Fibroblast of pulmonary artery (primary cell): ENCODE data around the gene ACTBL2.

Experiments used
- DNase-seq: peaks from one replicate; pipeline ENCODE4 v3.0.0-alpha.2; 2010; ENCODE audit warnings: low read depth
- H3K4me3 ChIP-seq: replicated peaks from 2 replicates; pipeline ENCODE4 v1.5.1; 2011; ENCODE audit warnings: low read depth, mild to moderate bottlenecking, control low read depth, low read length, moderate library complexity
- CTCF ChIP-seq: IDR thresholded peaks from 2 replicates; pipeline ENCODE4 v1.5.1; 2011; ENCODE audit warnings: mild to moderate bottlenecking, control low read depth, low read length, inconsistent platforms; ENCODE audit errors: missing control alignments

The ACTBL2 gene

GRCh38 chr5:57454896-57455295 is 27.7 kb downstream of the ACTBL2 start:
- H3K4me3 ChIP-seq = no peak overlapping the region
- no peak for TF ChIP-seq CTCF
- DNase-seq = no peak

- TF ChIP-seq CTCF = no peak
- DNase-seq = no peak
- no peak overlapping the region for H3K4me3 ChIP-seq
Observed at GRCh38 chr5:57453728-57454127, 28.9 kb downstream of the ACTBL2 start.

- DNase-seq = no peak
- no peak overlapping the region for H3K4me3 ChIP-seq
- TF ChIP-seq CTCF = no peak
Observed at GRCh38 chr5:57452885-57453284, 29.7 kb downstream of the ACTBL2 start.

- no peak overlapping the region for H3K4me3 ChIP-seq
- peak; percentile 98 for DNase-seq
Observed at GRCh38 chr5:57450991-57451876, 31.4 kb downstream of the ACTBL2 start.

GRCh38 chr5:57448751-57449150 is 33.9 kb downstream of the ACTBL2 start:
- no peak overlapping the region for H3K4me3 ChIP-seq
- no peak for TF ChIP-seq CTCF
- no peak for DNase-seq

More at GRCh38 chr5:57450991-57451876, 31.4 kb downstream of the ACTBL2 start:
- no peak for TF ChIP-seq CTCF

- no peak for DNase-seq
- no peak overlapping the region for H3K4me3 ChIP-seq
- no peak for TF ChIP-seq CTCF
Observed at GRCh38 chr5:57448287-57448686, 34.3 kb downstream of the ACTBL2 start.

GRCh38 chr5:57447658-57448057 is 35.0 kb downstream of the ACTBL2 start:
- no peak for DNase-seq
- no peak for TF ChIP-seq CTCF
- no peak overlapping the region for H3K4me3 ChIP-seq
